Activated CD4-positive, alpha-beta T cell treated with anti-CD3 and anti-CD28 coated beads for 4 hours (primary cell): ENCODE results near the gene DPP6.

Experiments used
- DNase-seq, 2 donors: peaks; one replicate each; pipeline ENCODE4 v3.0.0-alpha.2; 2020

The DPP6 gene

GRCh38 chr7:154744256-154744860 lies 692.2 kb downstream of the DPP6 start:
- no peak for DNase-seq

- DNase-seq = no peak
These were observed 692.7 kb downstream of the DPP6 start for GRCh38 chr7:154744861-154745258.

GRCh38 chr7:154746571-154747360 lies 694.6 kb downstream of the DPP6 start:
- no peak for DNase-seq

GRCh38 chr7:154748089-154748786 lies 696.0 kb downstream of the DPP6 start:
- no peak for DNase-seq

GRCh38 chr7:154750353-154750801 lies 698.2 kb downstream of the DPP6 start:
- no peak for DNase-seq

GRCh38 chr7:154753226-154753625 lies 701.0 kb downstream of the DPP6 start:
- DNase-seq = no peak

GRCh38 chr7:154757756-154758155 lies 705.6 kb downstream of the DPP6 start:
- no peak for DNase-seq

- no peak for DNase-seq
These were observed 707.8 kb downstream of the DPP6 start for GRCh38 chr7:154759989-154760388.

GRCh38 chr7:154765118-154765517 lies 712.9 kb downstream of the DPP6 start:
- DNase-seq = no peak

- DNase-seq = no peak
These were observed 714.9 kb downstream of the DPP6 start for GRCh38 chr7:154767142-154767541.

GRCh38 chr7:154767821-154768415 lies 715.7 kb downstream of the DPP6 start:
- no peak for DNase-seq

GRCh38 chr7:154769001-154769400 lies 716.8 kb downstream of the DPP6 start:
- no peak for DNase-seq

GRCh38 chr7:154769527-154769926 lies 717.3 kb downstream of the DPP6 start:
- no peak for DNase-seq

- no peak for DNase-seq
These were observed 718.2 kb downstream of the DPP6 start for GRCh38 chr7:154770361-154770760.

- no peak for DNase-seq
These were observed 718.8 kb downstream of the DPP6 start for GRCh38 chr7:154770962-154771361.

GRCh38 chr7:154774303-154774969 lies 722.2 kb downstream of the DPP6 start:
- DNase-seq = no peak

- no peak for DNase-seq
These were observed 723.5 kb downstream of the DPP6 start for GRCh38 chr7:154775681-154776080.

- DNase-seq = no peak
These were observed 724.2 kb downstream of the DPP6 start for GRCh38 chr7:154776350-154776749.

GRCh38 chr7:154777023-154777422 lies 724.8 kb downstream of the DPP6 start:
- no peak for DNase-seq

- no peak for DNase-seq
These were observed 725.3 kb downstream of the DPP6 start for GRCh38 chr7:154777489-154777888.

- DNase-seq = no peak
These were observed 725.7 kb downstream of the DPP6 start for GRCh38 chr7:154777908-154778307.

- no peak for DNase-seq
These were observed 729.4 kb downstream of the DPP6 start for GRCh38 chr7:154781369-154782303.
